GM23248 (cell line): ENCODE measurements around the gene TP53TG5. TPM values are rescaled to one million over a fixed set of nuclear protein-coding genes. Genes with fewer than 3 reads are reported as not detected.
A peak's percentile ranks its signal among the peaks of the same experiment; 100 is the strongest.

Experiments used
- DNase-seq: peaks from one replicate; pipeline ENCODE4 v3.0.0-alpha.2; 2015
- H2AFZ ChIP-seq: fragments of 200-600 bp; sonication (generic); 2 replicates; pipeline ENCODE4 v1.6.1; 2016; ENCODE audit warnings: antibody characterized with exemption
- H3F3A ChIP-seq: fragments of 200-600 bp; sonication (generic); 2 replicates; pipeline ENCODE4 v1.6.1; 2016; ENCODE audit warnings: mild to moderate bottlenecking, antibody characterized with exemption, mixed run types; ENCODE audit not compliant: insufficient read depth
- H3K27ac ChIP-seq: fragments of 200-600 bp; sonication (generic); 2 replicates; pipeline ENCODE4 v1.5.1; 2016; ENCODE audit warnings: mild to moderate bottlenecking
- H3K27me3 ChIP-seq: fragments of 200-600 bp; sonication (generic); replicated peaks from 2 replicates; pipeline ENCODE4 v1.6.1; 2016; ENCODE audit warnings: mild to moderate bottlenecking; ENCODE audit not compliant: insufficient read depth
- H3K36me3 ChIP-seq: fragments of 200-600 bp; sonication (generic); 2 replicates; pipeline ENCODE4 v1.6.1; 2016; ENCODE audit warnings: low read depth, mild to moderate bottlenecking
- H3K4me1 ChIP-seq: fragments of 200-600 bp; sonication (generic); 2 replicates; pipeline ENCODE4 v1.6.1; 2016; ENCODE audit warnings: mild to moderate bottlenecking; ENCODE audit not compliant: insufficient read depth
- H3K4me2 ChIP-seq: fragments of 200-600 bp; sonication (generic); one replicate; pipeline ENCODE4 v1.6.1; 2016; ENCODE audit warnings: mild to moderate bottlenecking; ENCODE audit not compliant: unreplicated experiment
- H3K4me3 ChIP-seq: fragments of 200-600 bp; sonication (generic); 2 replicates; pipeline ENCODE4 v1.5.1; 2016; ENCODE audit warnings: mild to moderate bottlenecking
- H3K79me2 ChIP-seq: fragments of 200-600 bp; sonication (generic); 2 replicates; pipeline ENCODE4 v1.6.1; 2016; ENCODE audit warnings: mild to moderate bottlenecking; ENCODE audit not compliant: insufficient read depth
- H3K9ac ChIP-seq: fragments of 200-600 bp; sonication (generic); 2 replicates; pipeline ENCODE4 v1.6.1; 2016; ENCODE audit warnings: mild to moderate bottlenecking
- H3K9me2 ChIP-seq: fragments of 200-600 bp; sonication (generic); 2 replicates; pipeline ENCODE4 v1.6.1; 2016; ENCODE audit warnings: mixed run types, mild to moderate bottlenecking, moderate library complexity; ENCODE audit not compliant: insufficient read depth
- H3K9me3 ChIP-seq: fragments of 200-600 bp; sonication (generic); one replicate; pipeline ENCODE4 v1.6.1; 2017; ENCODE audit warnings: low read depth
- H4K20me1 ChIP-seq: fragments of 200-600 bp; sonication (generic); 2 replicates; pipeline ENCODE4 v1.6.0; 2016; ENCODE audit not compliant: insufficient read depth
- EZH2 ChIP-seq: fragments of 200-600 bp; sonication (generic); IDR thresholded peaks from 2 replicates; pipeline ENCODE4 v1.6.1; 2018; ENCODE audit warnings: antibody characterized with exemption, mild to moderate bottlenecking; ENCODE audit not compliant: insufficient read depth, poor library complexity, severe bottlenecking
- EZH2phosphoT487 ChIP-seq: fragments of 200-600 bp; sonication (generic); IDR thresholded peaks from 2 replicates; pipeline ENCODE4 v1.6.1; 2018; ENCODE audit warnings: antibody characterized with exemption, moderate library complexity, mild to moderate bottlenecking, low read depth; ENCODE audit not compliant: insufficient read depth
- WGBS, 2 experiments: methylation state at CpG; one replicate each; pipeline ENCODE4 v1.1.6; 2015 to 2017; ENCODE audit warnings: low lambda C conversion rate in 2 of 2, low coverage in 1 of 2; ENCODE audit errors: missing lambda C conversion rate in 2 of 2; 5-methylcytosine and 5-hydroxymethylcytosine counted together
- in situ Hi-C: fragments of 300-500 bp; cut with MboI; formaldehyde crosslinking; loops from 2 replicates; pipeline ENCODE4 v1.15.0; 2020
- polyA plus RNA-seq: library from polyadenylated mRNA; unstranded; fragments of >200 nt; fragmentation: Nextera tagmentation; extraction: Ambion mirVana; gene quantifications from 2 replicates; pipeline ENCODE4 v1.2.1, GENCODE V29; 2016
- total RNA-seq: library from RNA; depleted of rRNA; stranded (reverse); fragments of >200 nt; shearing (Covaris generic); gene quantifications from 2 replicates; pipeline ENCODE4 v1.2.3, GENCODE V29; 2014

Gene TP53TG5
- total and polyA plus RNA-seq, 2 experiments from 2014 or later: 0.55 TPM; not detected in 1

DNA sequence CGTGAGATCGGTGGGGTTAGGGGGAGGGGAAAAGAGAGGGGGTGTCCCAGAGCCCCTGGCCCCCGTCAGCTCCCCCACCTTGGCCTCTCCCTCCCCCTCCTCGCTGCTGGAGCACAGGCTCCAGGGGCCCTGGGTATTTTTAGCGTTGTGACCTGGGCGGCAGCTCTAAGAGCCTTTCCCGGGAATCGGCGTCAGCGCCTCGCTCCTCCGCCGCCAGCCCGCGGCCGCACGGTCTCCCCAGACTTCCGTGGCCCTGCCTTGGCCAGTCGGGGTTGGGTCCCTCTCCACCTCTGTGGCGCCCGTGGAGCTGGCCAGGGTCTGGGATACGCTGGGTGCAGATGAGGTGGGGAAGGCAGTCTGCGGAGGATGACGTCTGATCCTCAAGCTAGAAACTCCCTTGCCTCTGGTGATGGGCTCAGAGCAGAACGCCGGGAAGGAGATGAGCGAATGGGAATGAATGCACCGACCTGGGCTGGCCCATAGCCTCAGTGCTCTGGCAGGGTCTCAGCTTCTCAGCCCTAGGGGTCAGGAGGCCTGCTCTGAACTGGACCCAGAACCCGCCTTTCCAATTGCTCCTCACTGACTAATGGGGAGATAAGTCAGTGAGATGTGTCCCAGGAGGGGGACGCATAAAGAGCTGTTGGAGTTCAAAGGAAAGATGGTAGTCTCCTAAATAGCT is 29.1 kb upstream of the TP53TG5 start:
- Histone ChIP-seq H2AFZ (peak overlapping the region; percentile 71), H3K9me3 (no peaks in the 10 kb centered on the region), H4K20me1 (no peaks in the 10 kb centered on the region), H3K9me2 (no peaks in the 10 kb centered on the region), H3K4me2 (peak overlapping the region; percentile 80), H3F3A (peaks cover 3% of the 10 kb centered on the region; the same call in 1 of the 2 replicates), H3K4me3 (peak overlapping the region; percentile 76), H3K79me2 (no peaks in the 10 kb centered on the region), H3K9ac (peak overlapping the region; percentile 88), H3K36me3 (no peaks in the 10 kb centered on the region), H3K27ac (peak overlapping the region; percentile 55), H3K27me3 (no peaks in the 10 kb centered on the region), H3K4me1 (0 out of 2 replicates have a peak, but pooled peaks cover 7% of the 10 kb centered on the region)
- in situ Hi-C loops: no loop called here
- peak; percentile 74 for DNase-seq
- WGBS, 2 experiments: 11 to 21% methylated on average over 24 to 30 of the region's 30 CpGs
- TF ChIP-seq EZH2 (no peak), EZH2phosphoT487 (no peak)

DNA sequence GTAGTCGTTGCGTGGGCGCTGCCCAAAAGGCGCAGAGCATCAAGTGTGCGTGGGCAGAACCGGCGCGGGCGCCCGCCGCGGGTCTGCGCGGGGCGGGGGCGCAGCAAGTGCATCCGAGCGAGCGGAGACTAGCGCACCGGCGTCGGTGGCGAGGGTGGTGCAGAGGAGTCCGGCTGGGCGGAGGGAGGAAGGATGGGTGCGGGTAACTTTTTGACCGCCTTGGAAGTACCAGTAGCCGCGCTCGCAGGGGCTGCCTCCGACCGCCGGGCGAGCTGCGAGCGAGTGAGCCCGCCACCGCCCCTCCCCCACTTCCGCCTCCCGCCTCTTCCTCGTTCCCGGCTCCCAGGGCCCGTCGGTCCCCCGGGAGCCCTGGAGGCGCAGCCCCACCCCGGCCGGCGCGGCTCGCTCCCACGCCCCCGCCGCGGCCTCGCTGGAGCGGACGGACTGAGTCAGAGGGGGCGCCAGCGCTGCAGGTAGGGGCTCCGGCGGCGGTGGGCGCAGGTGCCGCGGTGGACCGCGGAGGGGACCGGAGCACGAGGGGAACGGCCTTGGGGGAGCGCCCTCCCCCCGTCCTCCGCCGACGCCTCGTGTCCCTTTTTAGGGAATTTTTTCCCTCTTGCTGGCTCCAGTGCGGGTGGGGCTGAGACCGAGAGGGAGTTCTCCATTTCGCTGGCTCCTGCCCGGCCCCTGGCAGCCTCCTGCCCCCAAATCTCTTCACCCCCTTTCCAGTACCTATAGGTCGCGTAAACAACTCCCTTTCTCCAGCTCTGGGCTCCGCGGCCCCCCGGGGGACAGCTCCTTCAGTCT is 28.3 kb upstream of the TP53TG5 start:
- peak; percentile 87 for DNase-seq
- 1% methylated on average over 59 to 60 of the region's 87 CpGs for WGBS, 2 experiments
- in situ Hi-C loops: no loop called here

DNA sequence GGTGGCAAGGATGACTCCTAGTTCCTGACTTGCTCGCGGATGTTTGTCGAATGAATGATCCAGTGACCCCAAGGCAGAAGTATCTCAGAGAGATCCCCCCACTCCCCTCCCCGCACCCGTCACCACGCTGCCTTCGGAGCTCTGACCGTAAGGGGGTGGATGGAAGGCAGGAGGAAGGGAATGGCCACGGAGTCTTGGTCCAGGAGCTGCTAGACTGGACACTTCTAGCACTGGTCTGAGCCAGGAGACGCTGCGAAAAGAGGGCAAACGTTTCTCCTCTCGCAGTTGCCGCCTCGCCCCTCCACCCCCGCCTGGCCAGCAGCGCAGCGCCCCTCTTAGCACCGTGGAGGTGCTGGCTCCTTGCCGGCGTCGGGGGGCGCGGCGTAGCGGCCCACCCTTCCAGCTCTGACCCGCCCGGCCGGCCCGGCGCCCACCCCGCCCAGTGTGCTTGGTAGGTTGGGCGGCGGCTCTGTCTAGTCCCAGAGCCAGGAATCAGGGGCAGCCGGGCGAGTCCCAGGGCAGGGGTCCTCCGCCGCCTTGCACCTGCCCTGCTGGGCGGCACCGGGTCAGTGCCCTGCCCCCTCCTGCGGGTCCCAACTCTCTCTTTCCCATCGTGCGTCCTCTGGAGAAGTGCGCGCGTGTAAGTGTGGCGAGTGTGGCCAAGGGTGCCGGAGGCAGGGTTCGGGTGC is 27.6 kb upstream of the TP53TG5 start:
- no peaks in the 10 kb centered on the region for H3K79me2 ChIP-seq
- in situ Hi-C loops: no loop called here
- H3K9me2 ChIP-seq: no peaks in the 10 kb centered on the region
- no peaks in the 10 kb centered on the region for H3K9me3 ChIP-seq
- peak overlapping the region; percentile 80 for H3K4me2 ChIP-seq
- TF ChIP-seq EZH2phosphoT487: no peak
- H3K36me3 ChIP-seq: no peaks in the 10 kb centered on the region
- H3K4me1 ChIP-seq: 0 out of 2 replicates have a peak, but pooled peaks cover 7% of the 10 kb centered on the region
- H3K27me3 ChIP-seq: no peaks in the 10 kb centered on the region
- DNase-seq: peak; percentile 56
- H3K4me3 ChIP-seq: peak overlapping the region; percentile 76
- H3K27ac ChIP-seq: peak overlapping the region; percentile 5
- H2AFZ ChIP-seq: peak overlapping the region; percentile 71
- no peaks in the 10 kb centered on the region for H4K20me1 ChIP-seq
- 4 to 6% methylated on average over 31 to 38 of the region's 49 CpGs for WGBS, 2 experiments
- H3K9ac ChIP-seq: peak overlapping the region; percentile 88
- H3F3A ChIP-seq: peaks cover 3% of the 10 kb centered on the region; the same call in 1 of the 2 replicates

More for the DNA sequence above, 28.3 kb upstream of the TP53TG5 start:
- Histone ChIP-seq H3K9me3 (no peaks in the 10 kb centered on the region), H3K4me2 (peak overlapping the region; percentile 80), H3K9ac (peak overlapping the region; percentile 88), H3K4me3 (peak overlapping the region; percentile 76), H3F3A (peaks cover 3% of the 10 kb centered on the region; the same call in 1 of the 2 replicates), H2AFZ (peak overlapping the region; percentile 71), H3K4me1 (0 out of 2 replicates have a peak, but pooled peaks cover 7% of the 10 kb centered on the region), H4K20me1 (no peaks in the 10 kb centered on the region), H3K79me2 (no peaks in the 10 kb centered on the region), H3K27me3 (no peaks in the 10 kb centered on the region), H3K9me2 (no peaks in the 10 kb centered on the region), H3K27ac (peak overlapping the region; percentile 55), H3K36me3 (no peaks in the 10 kb centered on the region)
- TF ChIP-seq EZH2phosphoT487 (no peak), EZH2 (no peak)

DNA sequence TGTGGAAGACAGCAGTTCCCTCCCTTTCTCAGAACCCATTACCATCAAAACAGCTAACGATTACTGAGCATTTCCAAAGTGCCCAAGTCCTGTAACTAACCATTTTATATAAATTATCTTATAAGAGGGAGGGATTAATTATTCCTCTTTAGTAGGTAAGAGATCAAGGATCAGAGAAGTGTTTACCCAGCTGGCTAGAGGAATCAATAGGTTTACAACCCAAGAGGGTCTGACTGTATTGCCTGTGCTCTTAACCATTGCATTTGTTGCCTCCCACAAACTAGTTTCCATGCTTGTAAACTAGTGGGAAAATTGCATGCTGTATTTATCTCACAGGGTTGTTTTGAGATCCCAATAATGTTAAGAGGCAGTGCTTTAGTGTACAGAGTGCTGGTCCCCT is 26.3 kb upstream of the TP53TG5 start:
- TF ChIP-seq EZH2phosphoT487: no peak
- no peak for TF ChIP-seq EZH2
- no peak overlapping the region for H3K4me3 ChIP-seq
- DNase-seq: no peak
- H3F3A ChIP-seq: peaks cover 3% of the 10 kb centered on the region; the same call in 1 of the 2 replicates
- in situ Hi-C loops: no loop called here
- 66 to 72% methylated on average over 1 of the region's 1 CpG for whole genome bisulfite sequencing, 2 experiments
- H3K4me2 ChIP-seq: no peak overlapping the region
- H3K36me3 ChIP-seq: no peaks in the 10 kb centered on the region
- H3K27ac ChIP-seq: no peak overlapping the region
- H3K27me3 ChIP-seq: no peaks in the 10 kb centered on the region
- no peaks in the 10 kb centered on the region for H3K9me3 ChIP-seq
- H2AFZ ChIP-seq: no peak overlapping the region
- 0 out of 2 replicates have a peak, but pooled peaks cover 7% of the 10 kb centered on the region for H3K4me1 ChIP-seq
- no peaks in the 10 kb centered on the region for H3K79me2 ChIP-seq
- no peaks in the 10 kb centered on the region for H4K20me1 ChIP-seq
- no peak overlapping the region for H3K9ac ChIP-seq
- no peaks in the 10 kb centered on the region for H3K9me2 ChIP-seq
